ENCODE data around the gene GEN1.

Gene GEN1, protein sequence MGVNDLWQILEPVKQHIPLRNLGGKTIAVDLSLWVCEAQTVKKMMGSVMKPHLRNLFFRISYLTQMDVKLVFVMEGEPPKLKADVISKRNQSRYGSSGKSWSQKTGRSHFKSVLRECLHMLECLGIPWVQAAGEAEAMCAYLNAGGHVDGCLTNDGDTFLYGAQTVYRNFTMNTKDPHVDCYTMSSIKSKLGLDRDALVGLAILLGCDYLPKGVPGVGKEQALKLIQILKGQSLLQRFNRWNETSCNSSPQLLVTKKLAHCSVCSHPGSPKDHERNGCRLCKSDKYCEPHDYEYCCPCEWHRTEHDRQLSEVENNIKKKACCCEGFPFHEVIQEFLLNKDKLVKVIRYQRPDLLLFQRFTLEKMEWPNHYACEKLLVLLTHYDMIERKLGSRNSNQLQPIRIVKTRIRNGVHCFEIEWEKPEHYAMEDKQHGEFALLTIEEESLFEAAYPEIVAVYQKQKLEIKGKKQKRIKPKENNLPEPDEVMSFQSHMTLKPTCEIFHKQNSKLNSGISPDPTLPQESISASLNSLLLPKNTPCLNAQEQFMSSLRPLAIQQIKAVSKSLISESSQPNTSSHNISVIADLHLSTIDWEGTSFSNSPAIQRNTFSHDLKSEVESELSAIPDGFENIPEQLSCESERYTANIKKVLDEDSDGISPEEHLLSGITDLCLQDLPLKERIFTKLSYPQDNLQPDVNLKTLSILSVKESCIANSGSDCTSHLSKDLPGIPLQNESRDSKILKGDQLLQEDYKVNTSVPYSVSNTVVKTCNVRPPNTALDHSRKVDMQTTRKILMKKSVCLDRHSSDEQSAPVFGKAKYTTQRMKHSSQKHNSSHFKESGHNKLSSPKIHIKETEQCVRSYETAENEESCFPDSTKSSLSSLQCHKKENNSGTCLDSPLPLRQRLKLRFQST

DNA sequence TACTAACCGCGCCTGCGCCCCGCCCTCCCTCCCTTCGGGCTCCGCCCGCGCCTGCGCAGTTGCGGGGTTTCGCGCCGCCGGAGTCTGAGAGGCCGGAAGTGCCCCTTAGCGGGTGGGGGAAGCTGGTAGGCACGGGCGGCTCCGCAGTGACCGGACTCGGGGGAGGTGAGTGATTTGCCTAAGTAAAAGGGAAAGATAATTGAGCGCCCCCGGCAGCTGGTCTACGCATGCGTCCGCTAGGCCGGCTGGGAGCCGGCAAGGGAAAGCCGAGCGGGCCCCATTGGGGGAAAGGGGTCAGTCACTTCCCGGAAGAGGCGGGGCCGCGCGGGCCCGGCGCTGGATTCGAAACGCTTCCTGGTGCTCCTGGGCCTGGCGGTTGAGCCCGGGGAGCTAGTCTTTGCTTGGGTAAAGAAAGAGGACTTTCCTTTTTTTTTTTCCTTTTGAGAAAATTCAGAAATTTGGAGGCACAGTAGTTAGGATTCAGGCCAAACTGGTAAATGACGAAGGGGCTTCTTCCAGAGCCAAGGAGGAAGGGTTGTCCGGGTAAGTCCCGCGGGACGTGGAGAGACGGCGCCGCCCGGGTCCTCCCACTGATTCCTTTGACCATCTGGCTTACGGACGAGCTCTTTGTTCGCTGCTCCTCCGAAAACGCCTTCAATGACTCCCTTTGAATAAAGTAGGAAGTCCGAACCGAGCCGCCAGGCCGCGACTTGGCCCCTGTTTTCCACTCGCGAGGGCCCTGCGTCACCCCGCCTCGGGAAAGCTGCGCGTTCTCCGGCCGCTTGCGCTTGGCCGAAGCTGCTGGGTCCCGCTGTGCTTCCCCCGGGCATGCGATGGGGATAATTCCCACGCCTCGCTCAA is at the start of gene GEN1, which contains the start of gene SMC6:
Gene GEN1, plus strand, starts transcription at position 336 of the 861 bp plus-strand sequence. CDS start 5,806 bp downstream, outside the sequence.
Gene SMC6, minus strand, starts transcription at position 8 of the 861 bp plus-strand sequence. CDS start 7,864 bp downstream, outside the sequence.
- peak; percentile 80 for DNase-seq

DNA sequence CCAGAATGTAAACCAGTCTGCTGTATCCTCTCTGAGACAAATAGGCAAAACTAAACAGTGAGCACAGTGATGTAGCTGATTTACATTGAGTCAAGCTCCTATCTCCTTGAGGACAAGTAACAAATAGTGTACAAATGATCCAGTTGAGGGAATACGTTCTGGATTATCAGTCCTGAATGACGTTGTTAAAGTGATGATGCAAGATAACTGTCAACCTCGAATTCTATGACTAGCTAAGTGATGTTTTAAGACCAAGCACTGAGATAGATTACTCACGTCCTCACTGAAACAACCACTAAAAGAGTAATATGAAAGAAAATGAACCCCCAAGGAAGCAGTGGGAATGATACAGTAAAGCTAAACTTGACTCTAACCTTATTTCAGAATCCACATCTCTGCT is 47.1 kb upstream of the GEN1 start:
- no peak for DNase-seq

DNA sequence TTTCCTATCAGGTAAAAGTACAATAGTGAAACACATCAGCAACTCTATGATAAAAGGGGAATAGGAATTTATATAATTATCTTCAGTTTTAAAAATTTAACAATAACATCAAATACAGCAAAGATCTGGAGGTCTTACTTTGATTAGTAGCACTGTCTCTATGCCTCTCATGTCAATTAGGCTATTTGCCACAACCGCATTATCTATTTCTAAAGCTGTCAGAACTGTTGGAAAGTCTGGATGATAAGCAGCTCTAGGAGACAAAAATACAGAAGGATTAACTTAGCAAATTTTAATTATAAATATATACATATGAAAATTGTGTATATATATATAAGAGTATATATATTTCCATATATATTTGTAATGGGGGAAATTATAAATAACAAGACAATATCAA is 45.4 kb upstream of the GEN1 start:
- DNase-seq, result no peak

DNA sequence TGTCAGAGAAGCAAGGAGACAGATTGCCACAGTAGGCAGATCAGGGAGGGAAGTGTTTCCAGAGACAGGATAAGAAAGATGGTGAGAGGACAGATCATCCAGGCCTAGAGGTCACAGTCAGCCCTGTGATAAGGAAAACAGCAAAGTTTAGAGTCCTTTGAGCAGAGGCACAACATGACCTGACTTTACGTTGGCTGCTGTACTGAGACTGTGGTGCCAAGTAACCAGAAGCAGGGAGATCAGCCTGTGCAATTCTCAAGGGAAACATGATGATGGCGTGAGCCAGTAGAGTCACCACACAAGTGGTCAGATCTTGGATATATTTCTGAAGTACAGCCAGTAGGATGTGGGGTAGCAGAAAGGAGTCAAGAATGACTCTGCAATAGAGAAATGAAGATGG is 44.0 kb upstream of the GEN1 start:
- DNase-seq, result no peak

DNA sequence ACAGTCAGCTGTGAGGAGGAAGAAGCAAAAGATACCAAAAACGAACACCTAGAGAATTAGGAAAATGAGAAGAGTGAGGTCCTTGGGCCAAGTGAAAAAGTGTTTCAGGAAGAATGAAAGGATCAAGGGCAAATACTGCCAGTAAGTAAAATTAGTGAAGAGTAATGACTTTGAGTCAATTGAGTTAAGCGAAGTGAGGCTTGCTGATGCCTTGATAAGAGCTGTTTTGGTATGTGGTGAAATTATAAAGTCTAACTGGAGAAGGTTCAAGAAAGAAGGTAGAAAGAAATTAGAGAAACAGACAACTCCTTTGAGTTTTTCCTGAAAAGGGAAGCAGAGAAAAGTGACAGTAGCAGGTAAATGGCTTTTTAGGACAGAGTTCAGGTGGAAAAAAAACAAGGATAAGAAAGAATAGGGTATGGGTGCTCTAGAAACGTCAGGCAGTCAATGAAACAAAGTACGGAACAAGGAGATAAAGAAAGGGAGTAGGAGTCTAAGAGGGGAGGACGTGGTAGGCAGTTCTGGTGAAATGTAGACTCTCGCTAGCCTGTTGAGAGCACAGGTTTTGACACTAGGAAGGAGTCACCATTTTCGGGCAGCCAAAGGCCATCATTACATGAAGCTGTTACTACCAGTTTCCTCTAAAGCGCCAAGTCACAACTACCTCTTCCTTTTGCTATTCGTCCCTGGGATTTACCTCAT is 43.2 kb upstream of the GEN1 start:
- DNase-seq, result no peak

DNA sequence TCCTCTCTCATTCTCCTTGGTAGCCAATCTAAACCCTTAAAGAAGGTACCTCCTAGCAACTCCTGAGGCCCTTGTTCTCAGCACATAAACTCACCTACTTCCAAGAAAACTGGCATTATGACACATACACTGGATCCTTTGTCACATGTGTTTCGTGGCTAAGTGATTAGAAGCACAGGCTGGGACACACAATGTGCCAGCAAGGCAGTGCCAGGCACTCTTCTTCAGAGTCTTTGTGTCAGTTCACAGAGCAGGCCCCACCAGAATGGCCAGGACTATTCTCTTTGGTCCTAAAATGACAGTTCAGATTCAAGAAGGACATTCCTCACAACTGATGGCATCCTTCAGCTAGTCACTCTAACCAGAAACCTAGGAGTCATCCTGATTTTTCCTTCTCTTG is 40.6 kb upstream of the GEN1 start:
- no peak for DNase-seq

DNA sequence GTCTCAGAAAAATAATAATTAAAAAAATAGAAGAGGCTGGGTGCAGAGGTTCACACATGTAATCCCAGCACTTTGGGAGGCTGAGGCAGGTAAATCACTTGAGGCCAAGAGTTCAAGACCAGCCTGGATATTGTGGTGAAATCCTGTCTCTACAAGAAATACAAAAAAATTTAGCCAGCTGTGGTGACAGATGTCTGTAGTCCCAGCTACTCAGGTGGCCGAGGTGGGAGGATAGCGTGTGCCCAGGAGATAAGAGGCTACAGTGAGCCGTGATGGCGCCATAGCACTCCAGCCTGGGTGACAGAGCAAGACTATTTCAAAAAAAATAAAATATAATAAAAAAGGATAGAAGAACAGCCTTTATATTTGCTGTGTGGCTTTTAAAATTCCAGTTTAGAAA is 36.3 kb upstream of the GEN1 start:
- no peak for DNase-seq

DNA sequence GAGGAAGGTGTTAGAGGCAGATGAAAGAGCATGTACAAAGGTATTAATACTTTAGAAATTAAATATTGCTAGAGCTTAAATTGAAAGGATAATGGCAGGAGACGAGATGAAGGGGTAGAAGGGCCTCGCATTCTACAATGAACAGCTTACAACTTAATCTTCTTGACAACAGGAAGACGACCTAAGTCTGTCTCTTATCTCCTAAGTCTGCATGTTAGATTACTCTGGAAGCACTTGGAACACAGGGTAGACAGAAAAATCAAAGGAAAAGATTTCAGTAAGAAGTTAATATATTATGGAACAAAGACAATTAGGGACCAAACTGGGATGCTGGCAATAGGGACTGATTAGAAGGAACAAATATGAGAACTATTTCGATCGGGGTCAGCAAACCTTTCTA is 35.2 kb upstream of the GEN1 start:
- no peak for DNase-seq

DNA sequence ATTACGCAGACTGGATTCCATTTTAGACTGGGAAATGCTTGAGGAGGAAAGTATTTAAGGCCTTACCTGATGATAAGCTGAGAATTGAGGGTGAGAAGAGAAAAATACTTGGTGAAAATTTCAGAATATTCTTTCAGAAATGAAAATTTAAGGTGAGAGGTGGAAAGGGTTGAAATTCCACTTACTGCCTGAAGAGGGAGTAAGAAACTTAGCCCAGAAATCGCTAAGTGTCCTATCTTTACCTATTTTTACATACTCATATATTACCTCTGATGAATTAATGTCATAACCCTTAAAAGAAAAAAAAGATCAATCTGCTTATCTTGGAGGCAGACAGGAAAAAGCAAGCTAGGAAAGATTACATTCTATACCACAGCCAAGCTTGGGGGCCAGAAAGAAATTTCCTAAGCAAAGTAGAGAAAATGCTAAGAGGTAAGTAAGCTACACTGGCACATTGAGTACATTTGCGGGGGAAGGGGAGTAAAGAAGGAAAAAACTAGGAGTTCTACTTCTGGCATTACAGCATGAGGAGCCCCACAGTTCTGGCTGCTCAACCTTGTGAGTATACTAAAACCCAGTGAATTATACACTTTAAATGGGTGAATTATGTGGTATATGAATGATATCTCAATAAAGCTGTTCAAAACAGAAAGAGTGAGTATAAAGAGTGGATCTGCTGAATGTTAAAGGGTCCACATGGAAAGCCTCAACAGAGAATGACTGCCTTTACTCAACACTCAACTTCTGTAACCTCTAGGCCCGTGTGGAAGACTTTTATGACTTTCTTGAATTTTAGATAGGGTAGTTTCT is 34.2 kb upstream of the GEN1 start:
- no peak for DNase-seq

DNA sequence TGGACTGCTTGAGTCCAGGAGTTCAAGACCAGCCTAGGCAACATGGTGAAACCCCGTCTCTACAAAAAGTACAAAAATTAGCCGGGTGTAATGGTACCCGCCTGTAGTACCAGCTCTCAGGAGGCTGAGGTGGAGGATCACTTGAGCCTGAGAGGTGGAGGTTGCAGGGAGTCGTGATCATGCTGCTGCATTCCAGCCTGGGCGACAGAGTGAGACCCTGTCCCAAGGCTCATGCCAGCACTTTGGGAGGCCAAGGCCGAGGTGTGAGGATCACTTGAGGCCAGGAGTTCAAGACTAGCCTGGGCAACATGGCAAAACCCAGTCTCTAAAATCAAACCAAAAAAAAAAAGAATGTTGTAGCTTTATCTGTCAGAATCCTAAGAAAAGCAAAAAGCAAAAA is 25.7 kb upstream of the GEN1 start:
- DNase-seq, result no peak

DNA sequence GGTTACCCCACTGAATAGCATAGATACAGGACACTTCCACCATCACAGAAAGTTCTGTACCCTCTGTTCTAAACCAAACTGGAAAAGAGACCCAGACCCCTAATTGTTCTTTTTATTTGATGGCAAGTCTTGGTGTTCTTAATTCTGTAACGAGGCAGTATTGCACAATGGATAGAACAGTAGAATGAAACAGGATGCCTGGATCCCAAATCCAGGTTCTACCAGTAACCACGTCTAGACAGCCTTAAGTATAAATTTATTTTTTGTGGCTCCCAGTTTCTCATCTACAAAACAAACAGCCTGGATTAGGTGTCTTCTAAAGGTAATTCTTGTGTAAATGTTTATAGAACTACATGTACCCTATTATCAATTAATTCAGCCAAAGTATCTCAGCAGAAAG is 24.1 kb upstream of the GEN1 start:
- DNase-seq, result no peak

DNA sequence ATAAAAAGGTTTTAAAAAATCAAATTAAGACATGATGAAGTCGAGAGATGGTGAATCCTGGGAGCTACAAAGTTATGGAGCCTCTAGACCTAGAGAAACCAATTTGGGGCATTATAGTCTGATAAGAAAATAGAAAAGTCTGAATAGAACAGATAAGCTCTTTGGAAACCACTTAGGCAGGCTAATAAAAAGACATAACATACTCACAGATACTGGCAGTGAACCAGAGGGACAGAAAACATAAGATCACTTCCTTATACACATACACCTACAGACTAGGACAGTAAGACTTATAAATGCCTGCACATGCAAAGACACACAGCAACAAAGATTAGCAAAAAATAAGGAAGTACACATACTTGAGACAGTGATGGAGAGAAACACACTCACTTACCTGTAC is 20.3 kb upstream of the GEN1 start:
- DNase-seq, result no peak

DNA sequence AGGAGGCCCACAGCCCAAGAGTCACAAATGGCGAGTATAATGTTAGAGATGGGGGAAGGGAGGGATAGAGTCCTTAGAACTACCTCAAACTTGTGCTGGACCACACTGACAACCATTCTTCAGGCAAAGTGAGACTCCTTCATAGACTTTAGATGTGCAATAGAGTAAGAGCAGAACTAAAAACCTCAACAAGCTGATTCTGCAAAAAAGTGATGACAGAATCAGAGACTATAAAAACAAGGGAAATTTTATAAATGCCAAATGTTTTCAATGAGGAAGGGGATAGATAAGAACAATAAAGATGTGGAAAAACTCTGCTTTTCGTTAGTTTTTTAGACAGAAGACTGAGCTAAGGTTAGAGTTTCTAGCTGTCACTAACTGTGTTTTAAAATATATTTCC is 18.1 kb upstream of the GEN1 start:
- DNase-seq, result no peak

DNA sequence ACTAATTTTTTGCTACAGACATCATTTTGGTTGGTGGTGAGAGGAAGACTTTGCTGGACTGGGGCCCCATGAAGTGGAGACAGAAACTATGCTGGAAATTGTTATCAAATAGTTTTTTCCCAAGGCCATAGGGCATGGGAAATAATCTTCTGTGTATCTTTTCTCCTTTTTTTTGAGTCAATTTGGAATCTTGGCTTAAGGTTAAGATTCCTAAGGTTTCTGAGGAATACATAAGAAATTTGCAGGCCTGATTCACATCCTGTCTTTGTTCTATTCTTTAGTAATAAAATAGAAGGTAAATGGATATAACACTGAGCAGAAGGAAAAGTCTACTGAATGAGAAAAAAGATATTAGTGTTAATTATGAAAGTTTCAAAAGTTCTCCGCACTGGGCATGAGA is 16.9 kb upstream of the GEN1 start:
- DNase-seq, result no peak

DNA sequence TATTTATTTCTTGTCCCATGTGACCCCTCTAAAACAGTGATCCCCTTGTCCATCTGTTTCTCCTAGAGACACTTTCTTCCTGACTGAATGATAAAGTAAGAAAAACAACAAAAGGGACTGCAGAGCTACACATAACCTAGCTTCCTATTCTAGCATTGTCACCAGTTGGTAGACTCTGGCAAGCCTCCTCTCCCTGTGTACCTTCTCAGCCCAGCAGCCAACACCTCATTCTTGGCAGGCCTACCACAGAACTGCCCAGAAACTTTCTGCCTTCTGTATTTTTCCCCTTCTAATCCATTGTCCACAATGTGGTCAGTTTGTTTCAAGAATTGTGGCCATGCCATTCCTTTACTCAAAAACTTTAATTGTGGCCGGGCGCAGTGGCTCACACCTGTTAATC is 13.7 kb upstream of the GEN1 start:
- DNase-seq, result no peak

DNA sequence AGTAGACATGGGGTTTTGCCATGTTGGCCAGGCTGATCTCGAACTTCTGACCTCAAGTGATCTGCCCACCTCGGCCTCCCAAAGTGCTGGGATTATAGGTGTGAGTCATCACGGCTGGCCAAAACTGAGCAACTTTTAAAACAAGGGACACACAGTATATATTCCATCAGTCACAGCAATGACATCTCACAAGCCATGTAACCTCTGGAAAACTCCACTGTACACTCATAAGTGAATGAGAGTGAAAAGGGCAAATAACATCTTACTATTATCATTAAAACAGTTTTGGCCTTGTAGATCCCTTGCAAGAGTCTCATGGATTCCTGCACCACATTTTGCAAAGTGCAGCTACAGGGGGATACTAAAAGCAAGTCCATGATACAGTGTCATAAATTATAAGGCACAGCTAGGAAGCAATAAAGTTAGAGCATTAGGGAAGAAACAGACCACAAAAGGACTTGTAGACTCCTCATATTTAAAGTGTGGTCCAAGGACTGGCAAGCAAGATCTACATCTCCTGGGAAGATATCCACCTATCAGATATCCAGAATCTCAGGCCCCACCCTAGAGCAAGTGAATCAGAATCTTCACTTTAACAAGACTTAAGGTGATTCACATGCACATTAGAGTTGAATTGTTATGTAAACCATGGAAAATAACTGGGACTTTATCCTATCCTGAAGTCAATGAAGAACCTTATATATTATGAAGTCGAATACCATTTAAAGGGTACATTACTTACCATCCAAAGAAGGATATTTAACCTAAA is 6.1 kb upstream of the GEN1 start:
- no peak for DNase-seq

DNA sequence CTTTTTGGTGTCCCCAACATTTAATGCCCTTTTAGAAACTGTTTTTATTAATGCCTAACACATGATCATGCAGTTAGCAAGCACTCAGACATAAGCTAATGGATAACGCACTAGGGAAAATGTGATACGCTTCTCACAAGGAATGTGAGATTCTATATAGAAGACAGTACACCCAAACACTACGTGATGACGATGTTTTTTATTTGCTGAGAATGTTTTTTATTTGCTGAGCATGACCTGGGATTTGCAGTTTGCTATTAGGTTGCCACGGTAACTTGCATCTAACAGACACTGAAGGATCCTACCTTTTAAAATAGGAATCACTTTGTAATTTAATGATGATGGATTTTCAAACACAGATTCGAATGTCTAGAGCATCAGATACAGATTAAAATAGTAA is 5.2 kb upstream of the GEN1 start:
- no peak for DNase-seq

DNA sequence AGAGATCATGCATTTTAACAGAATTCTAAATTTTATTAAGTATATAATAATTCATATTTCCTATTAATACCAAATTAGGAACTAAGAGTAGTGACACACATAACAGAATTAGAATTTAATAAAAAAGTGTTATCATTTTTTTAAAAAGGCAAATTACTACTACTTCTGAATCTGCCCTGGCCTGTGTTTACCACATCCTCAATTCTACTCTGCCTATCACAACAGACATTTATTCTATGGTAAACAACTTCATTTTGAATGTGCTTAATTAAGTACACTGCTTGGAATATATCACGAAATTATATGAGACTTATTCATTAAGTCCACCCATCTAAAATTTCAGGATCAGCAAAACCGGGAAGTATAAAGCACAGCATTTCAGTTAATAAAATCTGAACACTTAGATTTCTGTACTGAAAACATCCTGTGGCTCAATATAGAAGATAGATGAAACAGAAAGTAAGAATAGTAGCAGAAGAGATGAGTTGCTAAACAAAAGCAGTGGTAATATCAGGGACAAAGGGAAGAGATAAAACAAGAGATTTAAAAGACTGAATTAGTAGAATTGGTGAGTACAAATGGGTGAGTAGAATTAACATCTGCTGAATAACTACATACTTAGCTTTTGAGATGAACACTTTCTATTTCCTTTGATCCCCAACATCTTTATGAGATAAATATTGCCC is 4.0 kb upstream of the GEN1 start:
- no peak for DNase-seq

DNA sequence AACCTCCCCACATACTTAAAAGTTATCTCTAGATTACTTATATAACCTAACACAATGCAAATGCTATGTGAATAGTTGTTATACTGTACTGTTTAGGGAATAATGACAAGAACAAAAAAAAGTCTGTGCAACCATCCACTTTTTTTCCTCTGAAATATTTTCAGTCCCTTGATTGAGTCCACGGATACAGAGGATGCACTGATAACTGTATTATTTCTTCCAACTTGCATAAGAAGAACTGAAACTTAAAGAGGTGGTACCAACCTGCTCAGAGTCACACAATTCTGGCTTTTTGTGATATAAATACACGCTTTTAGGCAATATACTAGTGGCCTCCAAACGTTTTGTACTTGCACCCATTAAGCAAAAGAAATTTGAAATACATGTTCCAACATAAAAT is 1.7 kb upstream of the GEN1 start:
- DNase-seq, result no peak

All from NCI-H1092 treated with DMSO at 0.1 percent for 48 hours (cell line).